Measurements from ENCODE around the gene C1QTNF7.

The C1QTNF7 gene, protein sequence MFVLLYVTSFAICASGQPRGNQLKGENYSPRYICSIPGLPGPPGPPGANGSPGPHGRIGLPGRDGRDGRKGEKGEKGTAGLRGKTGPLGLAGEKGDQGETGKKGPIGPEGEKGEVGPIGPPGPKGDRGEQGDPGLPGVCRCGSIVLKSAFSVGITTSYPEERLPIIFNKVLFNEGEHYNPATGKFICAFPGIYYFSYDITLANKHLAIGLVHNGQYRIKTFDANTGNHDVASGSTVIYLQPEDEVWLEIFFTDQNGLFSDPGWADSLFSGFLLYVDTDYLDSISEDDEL

DNA sequence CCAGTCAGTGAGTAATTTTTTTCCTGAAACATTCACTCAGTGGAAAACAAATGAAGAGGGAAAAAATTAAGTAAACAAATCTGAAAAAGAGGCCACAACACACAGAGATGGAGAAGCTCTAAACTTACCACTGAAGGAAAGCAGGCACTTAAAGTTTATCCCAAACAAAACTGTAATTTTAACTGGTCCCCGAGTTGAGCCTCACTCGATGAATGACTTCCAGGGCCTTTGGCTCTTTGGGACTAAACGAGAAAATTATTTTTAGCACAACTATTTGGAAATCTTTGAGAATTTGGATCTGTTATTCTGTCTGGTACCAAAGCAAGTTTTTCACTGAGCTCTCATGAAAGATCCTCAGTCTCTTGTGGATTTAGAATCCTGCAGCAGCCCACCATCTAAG is at the start of gene C1QTNF7:
TSS of gene C1QTNF7 (plus strand) at position 333 of the 400 bp plus-strand sequence. CDS start 7,711 bp downstream, outside the sequence.
- no peak within 1 kb of the TSS for H3K27ac ChIP-seq
- no peak for TF ChIP-seq ZFX (IDR thresholded peaks at IDR 0.05; ENCODE audit: borderline replicate concordance)
- TF ChIP-seq CTCF (IDR thresholded peaks at IDR 0.05): no peak

DNA sequence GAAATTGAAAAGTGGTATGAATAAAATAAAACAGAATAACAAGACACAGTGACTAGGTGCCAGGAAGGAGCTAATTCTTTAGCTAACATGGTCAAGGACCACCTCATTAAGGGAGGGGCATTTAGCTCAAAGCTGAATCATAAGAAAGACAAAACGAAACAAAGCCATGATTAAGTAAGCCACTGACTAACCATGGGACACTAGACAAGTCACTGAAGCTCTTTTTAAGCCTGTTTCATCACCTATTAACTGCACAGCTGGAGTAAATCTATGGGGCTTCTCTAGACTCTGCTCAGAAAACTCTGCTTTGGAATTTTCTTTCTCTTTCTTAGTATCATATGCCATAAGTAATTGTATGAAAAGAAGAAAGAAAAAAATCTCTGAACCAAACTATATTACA is 49.8 kb upstream of the C1QTNF7 start:
- H3K27ac ChIP-seq: no peak overlapping the region

GRCh38 chr4:15378493-15378892 is 49.3 kb upstream of the C1QTNF7 start:
- no peak overlapping the region for H3K27ac ChIP-seq
- TF ChIP-seq ZFX (IDR thresholded peaks at IDR 0.05; ENCODE audit: borderline replicate concordance): no peak
- TF ChIP-seq CTCF (IDR thresholded peaks at IDR 0.05): no peak

More for the DNA sequence above, 49.8 kb upstream of the C1QTNF7 start:
- TF ChIP-seq ZFX (IDR thresholded peaks at IDR 0.05; ENCODE audit: borderline replicate concordance) (no peak), CTCF (IDR thresholded peaks at IDR 0.05) (no peak)

DNA sequence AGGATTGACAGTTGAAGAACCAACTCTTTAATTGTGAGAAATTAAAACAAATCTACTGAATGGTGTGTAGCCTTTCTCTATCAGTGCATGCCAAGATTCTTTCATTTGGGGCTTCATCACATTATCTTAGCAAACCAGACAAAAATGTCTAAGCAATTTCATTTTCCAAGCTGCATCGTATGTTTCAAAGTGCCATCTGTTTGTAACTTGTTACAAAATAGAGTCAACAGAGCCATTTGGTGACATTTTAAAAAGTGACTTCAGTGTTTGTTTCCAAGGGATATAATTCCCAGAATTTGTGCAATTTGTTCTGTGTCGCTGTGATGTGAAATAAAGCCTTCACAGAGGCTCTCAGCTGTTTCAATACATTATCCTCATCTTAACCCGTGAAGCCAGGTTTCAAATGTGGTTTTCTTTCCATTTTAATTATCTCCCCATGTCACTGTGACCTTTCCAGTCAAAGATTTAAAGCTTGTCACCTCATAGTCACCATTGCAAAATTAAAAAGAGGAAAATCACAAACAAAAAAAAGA is 46.0 kb upstream of the C1QTNF7 start:
- TF ChIP-seq CTCF (IDR thresholded peaks at IDR 0.05) (no peak), ZFX (IDR thresholded peaks at IDR 0.05; ENCODE audit: borderline replicate concordance) (no peak)
- no peak overlapping the region for H3K27ac ChIP-seq

GRCh38 chr4:15382669-15383273 is 45.1 kb upstream of the C1QTNF7 start:
- H3K27ac ChIP-seq: no peak overlapping the region
- no peak for TF ChIP-seq ZFX (IDR thresholded peaks at IDR 0.05; ENCODE audit: borderline replicate concordance)
- no peak for TF ChIP-seq CTCF (IDR thresholded peaks at IDR 0.05)

GRCh38 chr4:15385515-15385914 is 42.3 kb upstream of the C1QTNF7 start:
- TF ChIP-seq ZFX (IDR thresholded peaks at IDR 0.05; ENCODE audit: borderline replicate concordance): no peak
- no peak for TF ChIP-seq CTCF (IDR thresholded peaks at IDR 0.05)
- no peak overlapping the region for H3K27ac ChIP-seq

GRCh38 chr4:15385928-15386327 is 41.9 kb upstream of the C1QTNF7 start:
- H3K27ac ChIP-seq: no peak overlapping the region
- TF ChIP-seq ZFX (IDR thresholded peaks at IDR 0.05; ENCODE audit: borderline replicate concordance) (no peak), CTCF (IDR thresholded peaks at IDR 0.05) (no peak)

Data from 22Rv1 (cell line).